ENCODE data around the gene ACOX2. TPM values are rescaled to one million over a fixed set of nuclear protein-coding genes. Genes with fewer than 3 reads are reported as not detected.

The ACOX2 gene
- total RNA-seq, 1 donor from 2014 or later, result 0.98 TPM

DNA sequence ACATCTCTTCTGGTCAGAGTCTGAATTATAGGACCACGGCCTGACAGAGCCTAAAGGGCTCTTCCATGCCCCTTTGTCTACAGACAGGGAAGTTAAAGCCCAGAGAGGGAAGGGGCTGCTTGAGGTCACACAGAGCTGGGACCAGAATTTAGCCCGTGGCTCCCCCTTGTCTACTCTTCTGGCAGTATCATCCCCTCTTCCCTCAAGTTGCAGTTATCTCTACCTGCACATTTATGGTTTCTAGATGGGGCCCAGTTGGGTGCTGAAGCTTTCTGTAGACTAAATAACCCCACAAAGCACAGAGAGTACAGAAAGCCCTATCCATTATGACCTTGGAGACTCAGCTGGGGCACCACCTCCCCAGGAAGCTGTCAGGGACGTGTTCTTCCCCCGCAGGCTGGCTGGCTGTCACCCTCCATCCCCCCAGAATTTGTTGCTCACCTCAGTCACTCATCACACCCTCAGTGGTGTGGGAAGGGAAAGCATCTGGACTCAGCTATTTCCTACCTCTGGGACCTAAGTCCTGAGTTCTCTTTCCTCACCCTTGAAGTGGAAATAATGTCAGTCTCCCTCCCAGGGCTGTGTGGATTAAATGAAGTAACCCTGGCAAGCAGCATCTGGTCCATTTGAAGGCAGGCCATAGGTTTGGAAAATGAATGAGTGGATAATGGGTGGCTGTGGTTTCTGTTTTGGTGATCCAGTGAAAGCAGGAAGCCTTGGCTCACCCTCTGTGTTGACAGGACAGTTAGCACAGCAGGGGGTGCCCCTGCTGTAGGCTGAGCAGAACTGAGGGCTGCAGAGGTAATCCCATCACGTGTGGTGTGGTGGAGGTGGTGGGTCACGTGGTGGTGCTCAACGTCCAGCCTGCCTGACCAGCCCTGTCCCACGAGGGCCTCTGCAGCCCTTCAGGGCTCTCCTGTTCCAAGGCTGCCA, 16.3 kb downstream of the ACOX2 start:
- DNase-seq (ENCODE audit: low read depth, low spot score), result no peak
- TF ChIP-seq, protein P1, sequence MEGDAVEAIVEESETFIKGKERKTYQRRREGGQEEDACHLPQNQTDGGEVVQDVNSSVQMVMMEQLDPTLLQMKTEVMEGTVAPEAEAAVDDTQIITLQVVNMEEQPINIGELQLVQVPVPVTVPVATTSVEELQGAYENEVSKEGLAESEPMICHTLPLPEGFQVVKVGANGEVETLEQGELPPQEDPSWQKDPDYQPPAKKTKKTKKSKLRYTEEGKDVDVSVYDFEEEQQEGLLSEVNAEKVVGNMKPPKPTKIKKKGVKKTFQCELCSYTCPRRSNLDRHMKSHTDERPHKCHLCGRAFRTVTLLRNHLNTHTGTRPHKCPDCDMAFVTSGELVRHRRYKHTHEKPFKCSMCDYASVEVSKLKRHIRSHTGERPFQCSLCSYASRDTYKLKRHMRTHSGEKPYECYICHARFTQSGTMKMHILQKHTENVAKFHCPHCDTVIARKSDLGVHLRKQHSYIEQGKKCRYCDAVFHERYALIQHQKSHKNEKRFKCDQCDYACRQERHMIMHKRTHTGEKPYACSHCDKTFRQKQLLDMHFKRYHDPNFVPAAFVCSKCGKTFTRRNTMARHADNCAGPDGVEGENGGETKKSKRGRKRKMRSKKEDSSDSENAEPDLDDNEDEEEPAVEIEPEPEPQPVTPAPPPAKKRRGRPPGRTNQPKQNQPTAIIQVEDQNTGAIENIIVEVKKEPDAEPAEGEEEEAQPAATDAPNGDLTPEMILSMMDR (conservative IDR thresholded peaks at IDR 0.05), result no peak
- Mint-ChIP-seq H3K27me3 (ENCODE audit: low read depth) (no peaks in the 10 kb centered on the region), H3K4me3 (no peak overlapping the region), H3K36me3 (ENCODE audit: low read depth) (no peaks in the 10 kb centered on the region), H3K27ac (ENCODE audit: unreplicated experiment) (no peak overlapping the region), H3K9me3 (no peaks in the 10 kb centered on the region), H3K4me1 (peaks cover 20% of the 10 kb centered on the region)

GRCh38 chr3:58519668-58520402, 17.2 kb downstream of the ACOX2 start:
- TF ChIP-seq, protein P1 (conservative IDR thresholded peaks at IDR 0.05), result no peak
- Mint-ChIP-seq H3K36me3 (ENCODE audit: low read depth) (no peaks in the 10 kb centered on the region), H3K9me3 (no peaks in the 10 kb centered on the region), H3K27me3 (ENCODE audit: low read depth) (no peaks in the 10 kb centered on the region), H3K4me3 (no peak overlapping the region), H3K27ac (ENCODE audit: unreplicated experiment) (no peak overlapping the region), H3K4me1 (peaks cover 20% of the 10 kb centered on the region)
- DNase-seq (ENCODE audit: low read depth, low spot score), result no peak

GRCh38 chr3:58518291-58518789, 18.6 kb downstream of the ACOX2 start:
- Mint-ChIP-seq H3K4me3 (no peak overlapping the region), H3K27me3 (ENCODE audit: low read depth) (no peaks in the 10 kb centered on the region), H3K4me1 (peaks cover 20% of the 10 kb centered on the region), H3K9me3 (no peaks in the 10 kb centered on the region), H3K36me3 (ENCODE audit: low read depth) (no peaks in the 10 kb centered on the region), H3K27ac (ENCODE audit: unreplicated experiment) (no peak overlapping the region)
- DNase-seq (ENCODE audit: low read depth, low spot score), result no peak
- TF ChIP-seq, protein P1 (conservative IDR thresholded peaks at IDR 0.05), result no peak

DNA sequence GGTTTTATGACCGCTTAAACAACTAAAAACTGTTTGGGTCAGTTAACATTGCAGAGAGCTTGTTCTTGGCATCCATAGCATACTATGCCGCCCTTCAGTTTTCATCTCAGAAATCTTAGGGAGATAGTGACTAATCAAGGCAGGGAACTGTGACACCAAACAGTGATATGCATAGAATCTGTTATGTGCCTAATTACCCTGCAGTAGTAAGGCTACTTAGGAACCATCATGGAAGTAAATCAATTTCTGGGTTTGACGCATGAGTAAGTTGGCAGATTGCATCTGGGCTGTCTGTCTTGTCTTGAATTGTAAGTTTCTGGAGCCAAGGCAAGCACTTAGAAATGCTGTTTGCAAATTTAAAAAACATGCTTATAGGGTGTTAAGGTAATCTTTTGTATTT, 22.6 kb downstream of the ACOX2 start:
- Mint-ChIP-seq H3K4me3 (no peak overlapping the region), H3K27ac (ENCODE audit: unreplicated experiment) (no peak overlapping the region), H3K36me3 (ENCODE audit: low read depth) (no peaks in the 10 kb centered on the region), H3K27me3 (ENCODE audit: low read depth) (no peaks in the 10 kb centered on the region), H3K9me3 (no peaks in the 10 kb centered on the region), H3K4me1 (peaks cover 10% of the 10 kb centered on the region)
- TF ChIP-seq, protein P1 (conservative IDR thresholded peaks at IDR 0.05), result no peak
- DNase-seq (ENCODE audit: low read depth, low spot score), result no peak

DNA sequence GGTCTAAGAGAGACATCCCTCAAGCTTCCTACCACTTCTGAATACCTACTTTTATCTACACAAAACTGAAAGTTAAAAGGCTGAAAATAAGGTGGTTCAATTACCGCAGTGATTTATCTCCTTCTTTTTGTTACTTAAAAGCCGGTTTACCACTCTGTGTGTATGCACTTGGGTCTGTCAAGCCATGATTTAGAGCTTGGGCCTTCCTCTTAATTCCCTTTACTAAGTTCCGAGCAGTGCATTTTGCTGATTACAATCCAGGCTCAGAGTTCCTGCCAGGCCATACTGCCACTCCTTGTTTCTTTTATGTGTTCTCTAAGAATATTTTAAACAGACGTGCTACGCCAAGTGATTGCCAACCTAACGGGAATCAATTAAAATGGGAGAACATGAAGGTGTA, 28.6 kb downstream of the ACOX2 start:
- Mint-ChIP-seq H3K27me3 (ENCODE audit: low read depth) (no peaks in the 10 kb centered on the region), H3K36me3 (ENCODE audit: low read depth) (no peaks in the 10 kb centered on the region), H3K9me3 (no peaks in the 10 kb centered on the region), H3K4me3 (no peak overlapping the region), H3K4me1 (no peaks in the 10 kb centered on the region), H3K27ac (ENCODE audit: unreplicated experiment) (no peak overlapping the region)
- TF ChIP-seq, protein P1 (conservative IDR thresholded peaks at IDR 0.05), result no peak
- no peak for DNase-seq (ENCODE audit: low read depth, low spot score)
